ENCODE data around the gene PLSCR5.

DNA sequence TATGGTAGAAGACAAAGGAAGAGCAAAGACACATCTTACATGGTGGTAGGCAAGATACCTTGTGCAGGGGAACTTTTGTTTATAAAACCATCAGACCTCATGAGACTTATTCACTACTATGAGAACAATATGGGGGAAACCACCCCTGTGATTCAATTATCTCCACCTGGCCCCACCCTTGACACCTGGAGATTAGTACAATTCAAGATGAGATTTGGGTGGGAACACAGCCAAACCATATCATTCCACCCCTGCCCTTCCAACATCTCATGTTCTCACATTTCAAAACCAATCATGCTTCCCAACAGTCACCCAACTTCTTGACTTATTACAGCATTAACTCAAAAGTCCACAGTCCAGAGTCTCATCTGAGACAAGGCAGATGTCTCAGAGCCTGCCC, 39.0 kb downstream of the PLSCR5 start:
- TF ChIP-seq, protein P1, sequence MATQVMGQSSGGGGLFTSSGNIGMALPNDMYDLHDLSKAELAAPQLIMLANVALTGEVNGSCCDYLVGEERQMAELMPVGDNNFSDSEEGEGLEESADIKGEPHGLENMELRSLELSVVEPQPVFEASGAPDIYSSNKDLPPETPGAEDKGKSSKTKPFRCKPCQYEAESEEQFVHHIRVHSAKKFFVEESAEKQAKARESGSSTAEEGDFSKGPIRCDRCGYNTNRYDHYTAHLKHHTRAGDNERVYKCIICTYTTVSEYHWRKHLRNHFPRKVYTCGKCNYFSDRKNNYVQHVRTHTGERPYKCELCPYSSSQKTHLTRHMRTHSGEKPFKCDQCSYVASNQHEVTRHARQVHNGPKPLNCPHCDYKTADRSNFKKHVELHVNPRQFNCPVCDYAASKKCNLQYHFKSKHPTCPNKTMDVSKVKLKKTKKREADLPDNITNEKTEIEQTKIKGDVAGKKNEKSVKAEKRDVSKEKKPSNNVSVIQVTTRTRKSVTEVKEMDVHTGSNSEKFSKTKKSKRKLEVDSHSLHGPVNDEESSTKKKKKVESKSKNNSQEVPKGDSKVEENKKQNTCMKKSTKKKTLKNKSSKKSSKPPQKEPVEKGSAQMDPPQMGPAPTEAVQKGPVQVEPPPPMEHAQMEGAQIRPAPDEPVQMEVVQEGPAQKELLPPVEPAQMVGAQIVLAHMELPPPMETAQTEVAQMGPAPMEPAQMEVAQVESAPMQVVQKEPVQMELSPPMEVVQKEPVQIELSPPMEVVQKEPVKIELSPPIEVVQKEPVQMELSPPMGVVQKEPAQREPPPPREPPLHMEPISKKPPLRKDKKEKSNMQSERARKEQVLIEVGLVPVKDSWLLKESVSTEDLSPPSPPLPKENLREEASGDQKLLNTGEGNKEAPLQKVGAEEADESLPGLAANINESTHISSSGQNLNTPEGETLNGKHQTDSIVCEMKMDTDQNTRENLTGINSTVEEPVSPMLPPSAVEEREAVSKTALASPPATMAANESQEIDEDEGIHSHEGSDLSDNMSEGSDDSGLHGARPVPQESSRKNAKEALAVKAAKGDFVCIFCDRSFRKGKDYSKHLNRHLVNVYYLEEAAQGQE (IDR thresholded peaks at IDR 0.05; ENCODE audit: unreplicated experiment), result no peak
- TF ChIP-seq ZNF331 (CRISPR knock-in tag; IDR thresholded peaks at IDR 0.05; ENCODE audit: low read depth) (no peak), EZH2phosphoT487 (IDR thresholded peaks at IDR 0.05; ENCODE audit: unreplicated experiment) (no peak), CTCF (conservative IDR thresholded peaks at IDR 0.05; ENCODE audit: low read depth in 2 of 2) (no peak)

Measured in GM23338 (cell line).